GM23338 (cell line): ENCODE measurements around the gene ORAI2. TPM values are rescaled to one million over a fixed set of nuclear protein-coding genes. Genes with fewer than 3 reads are reported as not detected.

Experiments
- ATAC-seq: fragments of 200-7000 bp; cut with Tn5 transposase; 3 replicates; pipeline ENCODE4 v1.9.1; 2020
- DNase-seq: peaks from one replicate; pipeline ENCODE4 v3.0.0-alpha.2; 2015; ENCODE audit warnings: low spot score
- H2AFZ ChIP-seq: fragments of 200-600 bp; sonication (generic); 2 replicates; pipeline ENCODE4 v1.8.0; 2016; ENCODE audit warnings: antibody characterized with exemption, mild to moderate bottlenecking, moderate library complexity
- H3F3A ChIP-seq: fragments of 200-600 bp; sonication (generic); replicated peaks from 2 replicates; pipeline ENCODE4 v1.8.0; 2017; ENCODE audit warnings: antibody characterized with exemption, mixed run types, low read depth
- H3K27ac ChIP-seq: fragments of 200-600 bp; sonication (generic); 2 replicates; pipeline ENCODE4 v1.6.1; 2016; ENCODE audit warnings: low read depth
- H3K27me3 ChIP-seq: fragments of 200-600 bp; sonication (generic); 2 replicates; pipeline ENCODE4 v1.8.0; 2016; ENCODE audit warnings: mild to moderate bottlenecking, mixed run types, moderate library complexity; ENCODE audit not compliant: insufficient read depth
- H3K36me3 ChIP-seq: fragments of 200-600 bp; sonication (generic); 2 replicates; pipeline ENCODE4 v1.8.0; 2016; ENCODE audit warnings: mild to moderate bottlenecking; ENCODE audit not compliant: insufficient read depth
- H3K4me1 ChIP-seq: fragments of 200-600 bp; sonication (generic); 2 replicates; pipeline ENCODE4 v1.8.0; 2016; ENCODE audit warnings: mild to moderate bottlenecking, moderate library complexity; ENCODE audit not compliant: insufficient read depth
- H3K4me2 ChIP-seq: fragments of 200-600 bp; sonication (generic); 2 replicates; pipeline ENCODE4 v1.7.1; 2017; ENCODE audit warnings: mixed run types
- H3K4me3 ChIP-seq: fragments of 200-600 bp; sonication (generic); 2 replicates; pipeline ENCODE4 v1.6.1; 2016; ENCODE audit warnings: mixed run types
- H3K79me2 ChIP-seq: fragments of 200-600 bp; sonication (generic); replicated peaks from 2 replicates; pipeline ENCODE4 v1.8.0; 2017; ENCODE audit warnings: mild to moderate bottlenecking; ENCODE audit not compliant: insufficient read depth
- H3K9me2 ChIP-seq: fragments of 200-600 bp; sonication (generic); 2 replicates; pipeline ENCODE4 v1.8.0; 2017; ENCODE audit not compliant: insufficient read depth
- H4K20me1 ChIP-seq: fragments of 200-600 bp; sonication (generic); replicated peaks from 2 replicates; pipeline ENCODE4 v1.8.0; 2017; ENCODE audit warnings: mild to moderate bottlenecking; ENCODE audit not compliant: insufficient read depth
- H3K27ac Mint-ChIP-seq: 2 replicates; pipeline ENCODE4 v1.8.0; 2020; ENCODE audit warnings: inconsistent platforms, mild to moderate bottlenecking, moderate library complexity, mixed read lengths
- H3K27me3 Mint-ChIP-seq: 3 replicates; pipeline ENCODE4 v1.8.0; 2022; ENCODE audit warnings: low read depth, mild to moderate bottlenecking, moderate library complexity, mixed read lengths, inconsistent platforms; ENCODE audit not compliant: insufficient read depth, poor library complexity
- H3K36me3 Mint-ChIP-seq: 3 replicates; pipeline ENCODE4 v1.8.0; 2021; ENCODE audit warnings: low read depth, mild to moderate bottlenecking, inconsistent platforms, moderate library complexity, mixed read lengths
- H3K4me1 Mint-ChIP-seq: 3 replicates; pipeline ENCODE4 v1.8.0; 2020; ENCODE audit warnings: mild to moderate bottlenecking, inconsistent platforms, mixed read lengths
- H3K4me3 Mint-ChIP-seq: 3 replicates; pipeline ENCODE4 v1.8.0; 2021; ENCODE audit warnings: moderate library complexity, mild to moderate bottlenecking, inconsistent platforms, mixed read lengths
- H3K9me3 Mint-ChIP-seq: 3 replicates; pipeline ENCODE4 v1.8.0; 2020; ENCODE audit warnings: moderate library complexity, mild to moderate bottlenecking, inconsistent platforms, mixed read lengths
- CREB1 ChIP-seq: fragments of 250-450 bp; sonication (Bioruptor Pico); IDR thresholded peaks from 2 replicates; pipeline ENCODE4 v1.5.0; 2020; ENCODE audit warnings: low read depth, mild to moderate bottlenecking, moderate library complexity
- EZH2 ChIP-seq: fragments of 200-600 bp; sonication (generic); IDR thresholded peaks from one replicate; pipeline ENCODE4 v1.8.0; 2017; ENCODE audit warnings: antibody characterized with exemption, mild to moderate bottlenecking, low read depth; ENCODE audit not compliant: unreplicated experiment
- EZH2phosphoT487 ChIP-seq: fragments of 200-600 bp; sonication (generic); IDR thresholded peaks from one replicate; pipeline ENCODE4 v1.8.1; 2018; ENCODE audit warnings: antibody characterized with exemption; ENCODE audit not compliant: unreplicated experiment
- JUNB ChIP-seq: IDR thresholded peaks from one replicate; pipeline ENCODE4 v1.6.1; 2016; ENCODE audit warnings: antibody characterized with exemption; ENCODE audit not compliant: unreplicated experiment
- NANOG ChIP-seq: IDR thresholded peaks from 2 replicates; pipeline ENCODE4 v1.6.1; 2016; ENCODE audit warnings: antibody characterized with exemption, borderline replicate concordance
- POLR2AphosphoS5 ChIP-seq: IDR thresholded peaks from 2 replicates; pipeline ENCODE4 v1.6.1; 2016; ENCODE audit warnings: antibody characterized with exemption, low read depth
- STAT1 ChIP-seq: IDR thresholded peaks from one replicate; pipeline ENCODE4 v1.6.1; 2016; ENCODE audit warnings: antibody characterized with exemption; ENCODE audit not compliant: unreplicated experiment
- ZNF114 ChIP-seq: fragments of 250-450 bp; sonication (Bioruptor Pico); IDR thresholded peaks from 2 replicates; pipeline ENCODE4 v1.5.0; 2020; ENCODE audit warnings: mild to moderate bottlenecking, moderate library complexity
- ZNF331 ChIP-seq: fragments of 250-450 bp; sonication (Bioruptor Pico); IDR thresholded peaks from 2 replicates; pipeline ENCODE4 v1.5.0; 2020; ENCODE audit warnings: low read depth, mild to moderate bottlenecking, moderate library complexity
- ZNF462 ChIP-seq: fragments of 250-450 bp; sonication (Bioruptor Pico); IDR thresholded peaks from 2 replicates; pipeline ENCODE4 v1.5.0; 2020; ENCODE audit warnings: mild to moderate bottlenecking, moderate library complexity
- polyA plus RNA-seq: library from polyadenylated mRNA; unstranded; fragments of >200 nt; fragmentation: Nextera tagmentation; extraction: Ambion mirVana; gene quantifications from 2 replicates; pipeline ENCODE4 v1.2.1, GENCODE V29; 2016
- total RNA-seq: library from RNA; depleted of rRNA; stranded (reverse); fragments of >200 nt; shearing (Covaris generic); gene quantifications from 2 replicates; pipeline ENCODE4 v1.2.3, GENCODE V29; 2014
- TF ChIP-seq, protein P1 (sequence below): IDR thresholded peaks from one replicate; pipeline ENCODE4 v1.6.1; 2018; ENCODE audit warnings: antibody characterized with exemption; ENCODE audit not compliant: unreplicated experiment
- TF ChIP-seq, protein P2 (sequence below): IDR thresholded peaks from 2 replicates; pipeline ENCODE4 v1.6.1; 2016; ENCODE audit warnings: antibody characterized with exemption
- TF ChIP-seq, protein P3 (sequence below), 2 experiments: fragments of 200-600 bp in 1 of 2; sonication (generic) in 1 of 2; conservative IDR thresholded peaks; 2 replicates each; pipeline versions ENCODE4 v1.5.1 to v1.6.1; 2016 to 2017; ENCODE audit warnings: antibody characterized with exemption in 2 of 2, low read depth in 2 of 2, mild to moderate bottlenecking in 2 of 2, moderate library complexity in 1 of 2

ORAI2 gene
- total and polyA plus RNA-seq, 2 experiments from 2014 or later: 6.6 to 33.8 TPM

GRCh38 chr7:102459221-102459844 is 26.0 kb downstream of the ORAI2 start:
- DNase-seq (no peak), ATAC-seq (no peak)
- Mint-ChIP-seq H3K4me1 (peaks cover 8% of the 10 kb centered on the region), H3K27me3 (peaks cover 9% of the 10 kb centered on the region), H3K36me3 (peaks cover 28% of the 10 kb centered on the region), H3K27ac (no peak overlapping the region), H3K9me3 (0 out of 3 replicates have a peak, but pooled peaks cover 3% of the 10 kb centered on the region), H3K4me3 (no peak overlapping the region)
- H3K4me1 ChIP-seq: 0 out of 2 replicates have a peak, but pooled peaks cover 5% of the 10 kb centered on the region
- H3K79me2 ChIP-seq: peaks cover 18% of the 10 kb centered on the region
- H3K27ac ChIP-seq: no peak overlapping the region
- no peak overlapping the region for H3K4me3 ChIP-seq
- H2AFZ ChIP-seq: no peak overlapping the region
- H3K36me3 ChIP-seq: peaks cover 7% of the 10 kb centered on the region; the same call in 1 of the 2 replicates
- no peaks in the 10 kb centered on the region for H3K9me2 ChIP-seq
- TF ChIP-seq, protein P1, sequence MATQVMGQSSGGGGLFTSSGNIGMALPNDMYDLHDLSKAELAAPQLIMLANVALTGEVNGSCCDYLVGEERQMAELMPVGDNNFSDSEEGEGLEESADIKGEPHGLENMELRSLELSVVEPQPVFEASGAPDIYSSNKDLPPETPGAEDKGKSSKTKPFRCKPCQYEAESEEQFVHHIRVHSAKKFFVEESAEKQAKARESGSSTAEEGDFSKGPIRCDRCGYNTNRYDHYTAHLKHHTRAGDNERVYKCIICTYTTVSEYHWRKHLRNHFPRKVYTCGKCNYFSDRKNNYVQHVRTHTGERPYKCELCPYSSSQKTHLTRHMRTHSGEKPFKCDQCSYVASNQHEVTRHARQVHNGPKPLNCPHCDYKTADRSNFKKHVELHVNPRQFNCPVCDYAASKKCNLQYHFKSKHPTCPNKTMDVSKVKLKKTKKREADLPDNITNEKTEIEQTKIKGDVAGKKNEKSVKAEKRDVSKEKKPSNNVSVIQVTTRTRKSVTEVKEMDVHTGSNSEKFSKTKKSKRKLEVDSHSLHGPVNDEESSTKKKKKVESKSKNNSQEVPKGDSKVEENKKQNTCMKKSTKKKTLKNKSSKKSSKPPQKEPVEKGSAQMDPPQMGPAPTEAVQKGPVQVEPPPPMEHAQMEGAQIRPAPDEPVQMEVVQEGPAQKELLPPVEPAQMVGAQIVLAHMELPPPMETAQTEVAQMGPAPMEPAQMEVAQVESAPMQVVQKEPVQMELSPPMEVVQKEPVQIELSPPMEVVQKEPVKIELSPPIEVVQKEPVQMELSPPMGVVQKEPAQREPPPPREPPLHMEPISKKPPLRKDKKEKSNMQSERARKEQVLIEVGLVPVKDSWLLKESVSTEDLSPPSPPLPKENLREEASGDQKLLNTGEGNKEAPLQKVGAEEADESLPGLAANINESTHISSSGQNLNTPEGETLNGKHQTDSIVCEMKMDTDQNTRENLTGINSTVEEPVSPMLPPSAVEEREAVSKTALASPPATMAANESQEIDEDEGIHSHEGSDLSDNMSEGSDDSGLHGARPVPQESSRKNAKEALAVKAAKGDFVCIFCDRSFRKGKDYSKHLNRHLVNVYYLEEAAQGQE: no peak
- TF ChIP-seq ZNF114 (CRISPR knock-in tag) (no peak), EZH2phosphoT487 (no peak), STAT1 (no peak), ZNF462 (CRISPR knock-in tag) (no peak), EZH2 (no peak), ZNF331 (CRISPR knock-in tag) (no peak), NANOG (no peak), JUNB (no peak), CREB1 (no peak), POLR2AphosphoS5 (no peak)
- TF ChIP-seq, protein P2, sequence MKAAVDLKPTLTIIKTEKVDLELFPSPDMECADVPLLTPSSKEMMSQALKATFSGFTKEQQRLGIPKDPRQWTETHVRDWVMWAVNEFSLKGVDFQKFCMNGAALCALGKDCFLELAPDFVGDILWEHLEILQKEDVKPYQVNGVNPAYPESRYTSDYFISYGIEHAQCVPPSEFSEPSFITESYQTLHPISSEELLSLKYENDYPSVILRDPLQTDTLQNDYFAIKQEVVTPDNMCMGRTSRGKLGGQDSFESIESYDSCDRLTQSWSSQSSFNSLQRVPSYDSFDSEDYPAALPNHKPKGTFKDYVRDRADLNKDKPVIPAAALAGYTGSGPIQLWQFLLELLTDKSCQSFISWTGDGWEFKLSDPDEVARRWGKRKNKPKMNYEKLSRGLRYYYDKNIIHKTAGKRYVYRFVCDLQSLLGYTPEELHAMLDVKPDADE: no peak
- TF ChIP-seq, protein P3, sequence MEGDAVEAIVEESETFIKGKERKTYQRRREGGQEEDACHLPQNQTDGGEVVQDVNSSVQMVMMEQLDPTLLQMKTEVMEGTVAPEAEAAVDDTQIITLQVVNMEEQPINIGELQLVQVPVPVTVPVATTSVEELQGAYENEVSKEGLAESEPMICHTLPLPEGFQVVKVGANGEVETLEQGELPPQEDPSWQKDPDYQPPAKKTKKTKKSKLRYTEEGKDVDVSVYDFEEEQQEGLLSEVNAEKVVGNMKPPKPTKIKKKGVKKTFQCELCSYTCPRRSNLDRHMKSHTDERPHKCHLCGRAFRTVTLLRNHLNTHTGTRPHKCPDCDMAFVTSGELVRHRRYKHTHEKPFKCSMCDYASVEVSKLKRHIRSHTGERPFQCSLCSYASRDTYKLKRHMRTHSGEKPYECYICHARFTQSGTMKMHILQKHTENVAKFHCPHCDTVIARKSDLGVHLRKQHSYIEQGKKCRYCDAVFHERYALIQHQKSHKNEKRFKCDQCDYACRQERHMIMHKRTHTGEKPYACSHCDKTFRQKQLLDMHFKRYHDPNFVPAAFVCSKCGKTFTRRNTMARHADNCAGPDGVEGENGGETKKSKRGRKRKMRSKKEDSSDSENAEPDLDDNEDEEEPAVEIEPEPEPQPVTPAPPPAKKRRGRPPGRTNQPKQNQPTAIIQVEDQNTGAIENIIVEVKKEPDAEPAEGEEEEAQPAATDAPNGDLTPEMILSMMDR (conservative IDR thresholded peaks at IDR 0.05; ENCODE audit: low read depth in 2 of 2): no peak
- no peak overlapping the region for H3K4me2 ChIP-seq
- no peaks in the 10 kb centered on the region for H3F3A ChIP-seq
- no peaks in the 10 kb centered on the region for H3K27me3 ChIP-seq
- H4K20me1 ChIP-seq: no peaks in the 10 kb centered on the region; the same call in 1 of the 2 replicates
